ENCODE results near the gene DCAKD.

Gene DCAKD

DNA sequence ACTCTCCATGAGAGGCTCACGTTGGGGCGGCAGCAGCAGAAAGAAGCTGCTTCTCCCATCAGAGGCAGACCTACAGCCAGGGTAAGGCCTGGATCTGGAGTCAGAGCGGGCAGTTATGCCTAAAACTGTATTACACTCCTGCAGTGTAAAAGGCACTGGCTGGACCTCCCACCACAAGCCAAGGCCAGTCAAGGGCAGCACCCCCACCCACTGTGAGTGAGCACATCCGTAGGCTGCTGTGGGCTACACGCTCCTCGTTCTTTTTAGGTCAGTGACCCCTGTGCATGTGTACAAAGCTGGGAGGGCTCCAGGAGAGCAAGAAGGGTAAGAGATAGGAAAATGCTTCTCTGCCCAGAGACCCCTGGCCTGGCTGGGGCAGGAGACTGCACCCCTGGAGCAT lies 20.7 kb downstream of the DCAKD start:
- TF ChIP-seq GATA3 (IDR thresholded peaks at IDR 0.05; ENCODE audit: low read depth, low read length) (no peak), GATA2 (IDR thresholded peaks at IDR 0.05; ENCODE audit: low read depth, low read length) (no peak)

DNA sequence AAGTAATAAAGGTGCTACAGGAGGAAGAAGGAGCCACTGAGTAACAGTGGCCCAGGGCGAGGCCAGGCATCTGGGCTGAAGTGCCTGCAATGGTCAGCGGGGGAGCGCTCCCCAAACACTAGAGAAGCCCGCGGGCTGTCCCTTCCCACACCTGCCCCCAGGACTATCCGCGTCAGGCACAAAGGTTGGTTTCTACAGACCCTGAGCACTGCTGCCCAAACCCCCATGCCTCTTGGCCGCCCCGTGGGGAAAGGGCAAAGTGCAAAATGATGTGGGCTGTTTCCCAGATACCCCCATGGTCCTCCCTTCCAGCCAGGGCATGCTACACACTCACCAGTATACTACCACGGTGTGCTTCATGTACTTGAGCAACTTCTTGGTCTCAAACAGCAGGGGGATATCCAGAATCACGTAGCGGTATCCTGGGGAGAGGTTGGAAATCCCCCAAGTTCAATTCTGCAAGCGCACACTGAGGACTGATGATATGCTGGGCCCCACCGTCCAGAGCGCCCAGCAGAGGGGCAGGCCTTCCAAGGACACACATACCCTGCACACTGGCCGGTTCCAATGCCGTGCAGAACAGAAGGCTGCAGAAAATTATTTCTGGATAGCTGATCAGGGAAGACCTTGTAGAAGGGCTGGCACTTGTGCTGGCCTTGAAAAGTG lies 21.5 kb downstream of the DCAKD start:
- no peak for TF ChIP-seq GATA2 (IDR thresholded peaks at IDR 0.05; ENCODE audit: low read depth, low read length)
- TF ChIP-seq GATA3 (IDR thresholded peaks at IDR 0.05; ENCODE audit: low read depth, low read length) = no peak

DNA sequence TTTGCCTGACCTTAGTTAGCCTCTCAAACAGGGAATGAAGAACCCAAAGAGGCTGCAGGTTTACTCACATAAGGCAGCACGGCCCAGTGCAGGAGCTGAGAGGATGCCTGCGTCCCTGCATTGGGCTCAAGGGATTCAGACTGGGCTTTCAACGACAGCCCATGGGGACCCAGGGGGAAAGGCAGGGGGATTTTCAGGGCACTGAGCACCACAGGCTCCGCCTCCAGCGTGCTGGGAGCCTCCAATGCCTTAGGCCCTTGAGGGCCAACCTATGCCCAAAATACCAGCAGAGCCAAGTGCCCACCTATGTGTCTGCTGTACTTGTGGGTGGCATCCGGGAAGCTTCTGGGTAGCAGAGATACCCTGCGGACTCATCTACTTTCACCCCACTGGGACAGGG lies 22.3 kb downstream of the DCAKD start:
- TF ChIP-seq GATA2 (IDR thresholded peaks at IDR 0.05; ENCODE audit: low read depth, low read length) (no peak), GATA3 (IDR thresholded peaks at IDR 0.05; ENCODE audit: low read depth, low read length) (no peak)

DNA sequence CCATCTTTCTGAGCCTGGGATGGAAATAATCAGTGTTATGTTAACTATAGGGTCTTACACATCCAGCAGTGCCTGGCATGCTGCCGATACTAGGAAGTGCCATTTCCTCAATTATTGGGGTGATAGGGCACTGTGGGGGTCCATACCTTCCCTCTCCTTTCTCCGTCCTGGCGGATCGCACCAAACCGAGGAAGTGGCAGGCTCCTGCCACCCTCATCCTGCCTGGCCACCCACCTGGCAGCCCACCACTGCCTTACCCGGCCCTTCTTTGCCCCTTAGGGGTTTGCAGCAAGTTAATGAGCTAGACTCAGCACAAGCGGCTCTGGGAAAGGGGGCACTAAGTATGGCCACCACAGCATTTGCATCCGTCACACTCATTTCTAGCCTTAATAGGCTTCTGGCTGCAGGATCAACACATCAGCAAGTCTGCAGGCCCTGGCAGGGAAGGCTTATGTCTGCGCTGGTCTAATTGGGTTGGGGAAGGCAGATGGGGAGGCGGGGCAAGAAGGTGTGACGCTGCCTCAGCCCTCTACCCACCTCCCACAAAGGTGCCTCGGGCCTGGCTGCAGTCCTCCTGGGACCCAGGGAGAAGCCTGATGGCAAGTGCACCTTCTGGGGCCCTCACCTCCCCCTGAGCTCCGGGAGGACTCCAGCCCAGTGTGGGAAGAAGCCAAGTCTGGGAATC lies 28.6 kb downstream of the DCAKD start:
- TF ChIP-seq GATA3 (IDR thresholded peaks at IDR 0.05; ENCODE audit: low read depth, low read length) (no peak), GATA2 (IDR thresholded peaks at IDR 0.05; ENCODE audit: low read depth, low read length) (no peak)

DNA sequence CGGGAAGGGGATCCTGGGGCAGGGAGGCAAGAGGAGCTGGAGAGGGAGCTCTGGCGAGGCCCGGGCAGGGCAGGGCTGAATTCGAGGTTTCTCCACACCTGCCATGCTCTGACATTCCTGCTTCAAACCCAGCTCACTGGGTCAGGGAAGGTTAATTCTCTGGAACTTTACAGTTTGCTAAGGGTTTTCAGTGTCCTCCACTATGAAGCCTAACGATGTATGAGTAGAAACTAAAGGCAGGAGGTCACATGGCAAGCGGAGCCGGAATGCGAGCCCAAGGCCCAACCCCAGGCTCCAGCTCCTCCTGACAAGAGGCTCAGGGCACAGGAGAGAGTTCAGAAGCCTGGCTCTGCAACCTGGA lies 29.2 kb downstream of the DCAKD start:
- no peak for TF ChIP-seq GATA2 (IDR thresholded peaks at IDR 0.05; ENCODE audit: low read depth, low read length)
- no peak for TF ChIP-seq GATA3 (IDR thresholded peaks at IDR 0.05; ENCODE audit: low read depth, low read length)

DNA sequence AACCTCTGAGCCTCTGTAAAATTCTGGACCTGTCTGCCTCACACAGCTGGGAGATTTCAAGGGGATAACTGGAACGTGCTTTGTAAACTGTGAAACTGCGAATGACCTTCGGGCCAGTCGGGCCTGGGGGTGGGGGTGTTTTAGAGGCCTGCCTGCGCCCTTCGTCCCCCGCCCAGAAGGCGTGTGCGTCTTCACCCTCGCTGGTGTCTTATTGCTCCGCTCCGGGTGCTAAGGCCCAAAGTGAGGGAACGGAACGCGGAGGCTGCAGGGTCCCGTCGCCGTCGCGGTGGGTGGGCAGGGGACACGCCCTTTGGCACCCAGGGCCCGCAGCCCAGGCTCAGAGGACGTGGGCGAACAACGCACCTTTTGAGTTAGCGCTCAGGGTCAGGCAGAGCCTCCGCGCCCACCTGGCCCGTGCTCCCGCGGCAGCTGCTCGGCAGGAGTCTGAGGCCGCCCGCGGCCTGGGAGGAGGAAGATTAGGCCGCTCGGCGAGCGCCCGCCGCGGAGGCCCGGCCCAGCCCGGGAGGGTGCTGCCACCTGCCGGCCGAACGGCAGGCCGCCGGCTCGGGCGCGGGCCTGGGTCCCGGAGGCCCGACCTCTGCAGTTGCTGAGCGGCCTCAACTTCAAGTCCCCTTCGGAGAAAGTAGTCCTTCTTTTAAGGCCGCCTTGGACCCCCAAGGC lies 29.7 kb downstream of the DCAKD start:
- no peak for TF ChIP-seq GATA2 (IDR thresholded peaks at IDR 0.05; ENCODE audit: low read depth, low read length)

DNA sequence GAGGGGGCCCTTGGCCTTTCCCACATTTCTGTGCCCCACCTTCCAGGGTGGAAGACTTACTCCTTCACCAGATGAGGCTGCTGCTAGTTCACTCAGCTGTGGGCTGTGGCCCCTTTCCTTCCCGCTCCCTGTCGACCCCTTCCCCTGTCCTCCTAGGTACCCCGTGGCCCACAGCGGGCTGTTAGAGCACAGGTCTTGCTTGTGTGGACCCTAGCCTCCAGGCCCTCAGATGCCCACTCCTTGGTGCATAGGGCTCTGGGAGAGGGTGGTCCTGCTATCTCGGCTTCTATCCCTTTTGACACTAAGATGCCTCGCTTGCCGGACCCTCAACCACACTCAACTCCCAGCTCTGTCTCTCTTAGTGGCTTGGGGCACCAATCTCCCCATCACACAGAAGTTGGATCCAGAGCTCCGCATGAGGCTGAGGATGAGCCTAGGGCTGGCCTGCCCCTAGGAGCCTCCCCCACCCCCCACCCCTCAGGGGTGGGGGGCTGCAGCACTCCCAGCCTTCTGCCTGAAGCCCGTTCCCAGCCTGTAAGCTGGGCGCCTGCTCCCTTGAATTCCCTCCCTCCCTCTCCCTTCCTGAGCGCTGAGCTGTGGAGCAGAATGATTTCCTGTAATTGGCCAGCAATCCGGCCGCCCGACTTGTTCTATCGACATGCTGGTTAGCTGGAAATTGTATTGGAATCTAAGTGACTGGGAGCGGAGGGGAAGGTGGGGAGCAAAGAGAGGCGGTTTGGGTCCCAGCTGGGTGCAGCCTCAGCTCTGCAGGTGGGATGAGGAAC lies 30.9 kb downstream of the DCAKD start:
- TF ChIP-seq GATA2 (IDR thresholded peaks at IDR 0.05; ENCODE audit: low read depth, low read length) (no peak), GATA3 (IDR thresholded peaks at IDR 0.05; ENCODE audit: low read depth, low read length) (no peak)

DNA sequence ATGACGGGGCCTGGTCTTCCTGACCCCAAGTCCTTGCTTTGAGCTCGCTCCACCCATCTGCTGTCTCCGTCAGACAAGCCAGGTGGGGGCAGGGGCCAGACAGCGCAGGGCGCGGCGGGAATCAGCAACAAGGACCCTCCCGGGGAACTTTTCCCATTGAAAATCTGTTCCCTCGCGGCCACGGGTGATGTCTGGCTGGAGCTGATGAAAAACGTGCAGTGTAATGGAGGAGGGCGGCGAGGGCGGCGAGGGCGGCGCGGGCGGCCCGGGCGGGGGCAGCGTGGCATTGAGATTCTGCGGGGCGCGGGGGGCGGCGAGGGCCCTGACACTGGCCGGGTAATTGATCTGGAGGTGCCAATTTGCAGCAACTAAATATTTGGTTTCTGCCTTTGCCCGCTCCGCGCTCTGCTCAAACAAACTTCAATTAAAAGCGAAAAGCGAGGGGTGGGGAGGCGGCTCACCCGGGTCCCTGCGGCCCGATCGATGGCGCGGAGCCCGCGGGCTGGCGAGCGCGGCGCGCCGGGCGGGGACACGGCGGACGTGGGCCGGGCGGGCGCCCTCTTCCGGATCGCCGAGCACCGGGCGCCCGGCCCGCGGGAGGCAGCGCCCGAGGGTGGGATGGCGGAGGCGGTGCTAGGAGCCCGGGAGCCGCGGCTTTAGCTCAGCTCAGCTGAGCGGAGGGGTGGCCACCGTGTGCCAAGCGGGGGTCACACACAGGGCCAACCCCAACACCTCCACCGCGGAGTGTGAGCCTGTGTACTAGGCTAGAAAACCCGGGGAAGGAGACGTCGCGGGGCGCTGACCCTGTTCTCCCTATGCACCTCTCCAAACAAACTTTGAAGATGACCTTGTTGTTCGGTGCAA lies 32.4 kb downstream of the DCAKD start:
- no peak for TF ChIP-seq GATA2 (IDR thresholded peaks at IDR 0.05; ENCODE audit: low read depth, low read length)
- no peak for TF ChIP-seq GATA3 (IDR thresholded peaks at IDR 0.05; ENCODE audit: low read depth, low read length)

DNA sequence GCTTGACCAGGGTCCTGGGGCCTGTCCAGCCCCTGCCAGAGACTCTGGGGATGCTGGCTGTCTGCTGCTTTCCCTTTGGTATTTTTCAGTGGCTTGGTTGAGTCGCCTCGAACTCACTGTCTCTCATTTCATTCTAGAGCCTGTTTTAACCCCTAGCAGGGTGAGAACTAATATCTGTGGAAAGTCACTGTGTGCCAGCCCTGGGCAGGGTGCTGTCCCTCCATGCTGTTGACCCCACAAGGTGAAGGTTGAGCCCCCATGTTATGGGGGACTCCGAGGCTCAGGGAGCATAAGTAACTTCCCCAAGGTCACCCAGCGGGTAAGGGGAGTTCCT lies 33.0 kb downstream of the DCAKD start:
- TF ChIP-seq GATA2 (IDR thresholded peaks at IDR 0.05; ENCODE audit: low read depth, low read length) (no peak), GATA3 (IDR thresholded peaks at IDR 0.05; ENCODE audit: low read depth, low read length) (no peak)

DNA sequence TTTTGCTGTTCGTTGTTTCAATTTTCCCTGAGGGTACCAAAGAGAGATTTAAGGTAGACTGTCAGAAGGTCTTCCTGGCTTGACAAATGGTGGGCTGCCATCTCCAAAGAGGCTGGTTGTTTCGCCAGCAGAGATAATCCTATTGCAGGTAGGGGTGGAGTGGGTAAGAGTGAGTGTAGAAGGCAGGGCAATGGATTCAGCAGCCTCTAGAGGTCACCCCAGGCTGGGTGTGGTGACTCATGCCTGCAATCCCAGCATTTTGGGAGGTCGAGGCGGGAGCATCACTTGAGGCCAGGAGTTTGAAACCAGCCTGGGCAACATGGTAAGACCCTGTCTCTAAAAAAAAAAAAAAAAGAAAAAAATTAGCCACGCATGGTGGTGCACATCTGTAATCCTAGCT lies 34.6 kb downstream of the DCAKD start:
- TF ChIP-seq GATA2 (IDR thresholded peaks at IDR 0.05; ENCODE audit: low read depth, low read length) = no peak
- TF ChIP-seq GATA3 (IDR thresholded peaks at IDR 0.05; ENCODE audit: low read depth, low read length) = no peak

DNA sequence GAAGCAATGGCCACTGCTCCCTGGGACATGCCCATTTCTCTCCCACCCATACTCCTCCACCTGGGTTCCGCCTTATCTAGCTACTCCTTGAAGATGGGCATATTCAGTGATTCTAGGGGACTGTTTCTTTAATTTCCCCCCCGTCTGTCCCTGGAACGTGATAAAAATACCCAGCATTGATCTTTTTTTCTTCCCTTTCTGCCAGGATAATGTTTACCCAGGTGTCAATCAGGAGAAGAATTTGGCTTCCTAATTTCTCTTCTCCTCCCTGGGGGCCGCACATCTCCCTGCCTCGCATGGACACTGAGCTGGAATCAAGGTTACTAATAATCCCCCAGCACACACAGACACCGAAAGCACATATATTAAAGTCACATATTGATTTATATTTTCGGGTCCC lies 35.2 kb downstream of the DCAKD start:
- no peak for TF ChIP-seq GATA2 (IDR thresholded peaks at IDR 0.05; ENCODE audit: low read depth, low read length)
- no peak for TF ChIP-seq GATA3 (IDR thresholded peaks at IDR 0.05; ENCODE audit: low read depth, low read length)

DNA sequence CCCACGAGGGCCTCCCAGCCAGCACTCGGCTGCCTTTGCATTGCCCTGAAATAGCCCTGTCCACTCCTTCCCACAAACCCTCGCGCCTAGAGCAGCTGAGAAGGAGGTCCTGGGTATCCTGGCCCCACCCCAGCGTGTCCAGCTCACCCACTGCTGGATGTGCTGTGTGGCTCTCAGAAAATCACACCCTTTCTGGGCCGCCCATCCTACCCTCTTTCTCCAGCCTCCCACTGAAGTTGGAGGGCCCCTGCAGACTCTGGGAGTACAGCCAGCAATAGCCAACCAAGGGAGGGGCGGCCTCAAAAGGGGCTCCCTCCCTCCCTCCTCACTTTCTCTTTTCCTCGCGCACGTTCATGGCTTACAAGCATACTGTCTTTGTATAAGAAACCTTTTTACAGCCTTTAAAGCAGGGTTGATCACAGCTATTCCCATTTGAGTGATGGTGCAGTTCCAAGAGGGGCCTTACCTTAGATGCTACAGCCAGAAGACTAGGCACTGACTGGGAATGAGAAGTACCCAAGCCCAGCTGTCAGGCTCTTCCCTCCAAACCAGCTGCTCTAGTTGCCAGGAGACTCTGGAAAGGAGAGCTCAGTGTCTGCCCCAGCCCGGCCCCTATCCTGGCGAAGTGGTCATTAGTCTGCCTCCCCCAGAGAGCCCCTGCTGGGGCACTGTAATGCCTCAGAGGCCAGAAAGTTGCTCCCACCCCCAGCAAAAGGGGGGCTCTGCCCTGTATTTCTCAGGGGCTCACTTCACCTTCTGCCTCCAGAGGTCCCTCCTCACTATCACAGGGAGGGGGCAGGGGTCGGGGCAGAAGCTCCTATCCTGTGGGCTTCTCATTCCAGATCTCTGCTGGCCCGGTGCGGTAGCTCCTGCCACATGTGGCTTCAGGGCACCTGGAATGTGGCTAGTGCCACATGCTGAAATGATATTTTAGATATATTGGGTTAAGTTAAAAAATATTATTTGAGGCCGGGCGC lies 38.1 kb downstream of the DCAKD start:
- TF ChIP-seq GATA2 (IDR thresholded peaks at IDR 0.05; ENCODE audit: low read depth, low read length) (no peak), GATA3 (IDR thresholded peaks at IDR 0.05; ENCODE audit: low read depth, low read length) (no peak)

DNA sequence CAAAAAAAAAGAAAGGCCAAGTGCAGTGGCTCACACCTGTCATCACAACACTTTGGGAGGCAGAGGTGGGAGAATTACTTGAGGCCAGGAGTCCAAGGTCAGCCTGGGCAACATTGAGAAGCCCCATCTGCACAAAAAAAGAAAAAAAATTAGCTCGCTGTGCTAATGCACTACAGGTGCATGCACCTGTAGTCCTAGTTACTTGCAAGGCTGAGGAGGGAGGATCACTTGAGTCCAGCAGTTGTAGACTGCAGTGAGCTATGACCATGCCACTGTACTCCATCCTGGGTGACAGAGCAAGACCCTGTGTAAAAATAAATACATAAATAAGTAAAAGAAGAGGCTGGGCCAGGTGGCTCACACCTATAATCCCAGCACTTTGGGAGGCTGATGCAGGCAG lies 39.7 kb downstream of the DCAKD start:
- TF ChIP-seq GATA2 (IDR thresholded peaks at IDR 0.05; ENCODE audit: low read depth, low read length) (no peak), GATA3 (IDR thresholded peaks at IDR 0.05; ENCODE audit: low read depth, low read length) (no peak)
